ENCODE data around the gene SPATA17.

Gene SPATA17

GRCh38 chr1:217721692-217722091 lies 90.5 kb downstream of the SPATA17 start:
- Mint-ChIP-seq H3K4me3 (no peak overlapping the region), H3K4me1 (ENCODE audit: low read depth) (no peaks in the 10 kb centered on the region), H3K9me3 (ENCODE audit: low read depth) (no peaks in the 10 kb centered on the region), H3K36me3 (no peaks in the 10 kb centered on the region), H3K27me3 (peaks cover 1% of the 10 kb centered on the region), H3K27ac (no peak overlapping the region)

GRCh38 chr1:217734973-217735372 lies 103.8 kb downstream of the SPATA17 start:
- H3K9me3 Mint-ChIP-seq (ENCODE audit: low read depth), result no peaks in the 10 kb centered on the region

DNA sequence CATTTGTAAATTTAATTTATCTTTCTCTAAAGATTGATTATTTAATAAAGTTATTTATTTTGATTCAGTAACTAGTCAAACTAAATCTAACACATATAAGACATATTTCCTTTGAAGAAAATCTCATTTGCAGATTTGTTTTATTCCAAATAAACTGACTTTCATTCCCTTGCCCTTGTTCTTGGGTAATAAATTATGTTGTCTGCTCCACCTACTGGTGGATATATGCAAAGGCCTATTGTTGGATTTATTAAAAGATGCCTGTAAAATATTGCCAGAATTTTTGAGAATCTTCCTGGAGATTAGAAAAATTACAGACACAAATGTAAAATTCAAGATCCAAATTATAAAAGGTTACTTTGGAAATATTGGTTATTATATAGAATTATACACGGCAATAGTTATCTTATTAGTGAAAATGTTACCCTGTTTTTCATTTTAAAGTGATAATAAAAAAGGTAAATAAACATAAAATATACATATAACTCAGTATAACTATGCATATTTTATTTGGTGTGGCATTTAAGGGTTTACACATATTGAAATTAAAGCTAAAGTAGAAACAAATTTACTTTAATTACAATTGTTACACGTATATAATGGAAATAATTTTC lies 116.1 kb downstream of the SPATA17 start:
- Mint-ChIP-seq H3K27me3 (no peaks in the 10 kb centered on the region), H3K9me3 (ENCODE audit: low read depth) (no peaks in the 10 kb centered on the region), H3K4me1 (ENCODE audit: low read depth) (no peaks in the 10 kb centered on the region), H3K4me3 (no peak overlapping the region), H3K27ac (no peak overlapping the region), H3K36me3 (no peaks in the 10 kb centered on the region)

More at GRCh38 chr1:217734973-217735372, 103.8 kb downstream of the SPATA17 start:
- no peaks in the 10 kb centered on the region for H3K36me3 Mint-ChIP-seq
- no peaks in the 10 kb centered on the region for H3K4me1 Mint-ChIP-seq (ENCODE audit: low read depth)
- H3K4me3 Mint-ChIP-seq, result no peak overlapping the region
- no peaks in the 10 kb centered on the region for H3K27me3 Mint-ChIP-seq
- H3K27ac Mint-ChIP-seq, result no peak overlapping the region

DNA sequence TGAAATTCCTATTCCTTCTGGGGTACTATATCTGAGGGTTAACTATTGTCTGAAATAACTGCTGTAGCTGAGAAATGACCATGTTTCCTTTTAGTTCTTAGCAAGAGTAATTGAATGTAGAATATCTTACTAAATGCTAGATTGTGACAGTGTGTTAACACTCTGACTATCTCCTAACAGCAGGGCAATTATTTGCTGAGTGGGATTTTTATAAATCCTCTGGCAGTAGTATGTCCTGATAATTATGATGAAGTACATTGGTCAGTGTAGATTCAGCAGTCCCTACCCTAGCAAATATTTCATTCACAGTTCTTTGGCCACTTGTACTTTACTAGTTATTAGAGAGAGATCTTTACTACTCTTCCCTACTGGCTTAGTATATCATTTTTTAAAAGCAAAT lies 138.6 kb downstream of the SPATA17 start:
- Mint-ChIP-seq H3K4me1 (ENCODE audit: low read depth) (no peaks in the 10 kb centered on the region), H3K36me3 (no peaks in the 10 kb centered on the region), H3K27me3 (no peaks in the 10 kb centered on the region), H3K9me3 (ENCODE audit: low read depth) (no peaks in the 10 kb centered on the region), H3K4me3 (no peak overlapping the region), H3K27ac (no peak overlapping the region)

- Mint-ChIP-seq H3K27ac (no peak overlapping the region), H3K4me1 (ENCODE audit: low read depth) (no peaks in the 10 kb centered on the region), H3K36me3 (no peaks in the 10 kb centered on the region), H3K4me3 (no peak overlapping the region), H3K9me3 (ENCODE audit: low read depth) (no peaks in the 10 kb centered on the region), H3K27me3 (no peaks in the 10 kb centered on the region)
Measured at GRCh38 chr1:217770918-217771317, 139.8 kb downstream of the SPATA17 start.

DNA sequence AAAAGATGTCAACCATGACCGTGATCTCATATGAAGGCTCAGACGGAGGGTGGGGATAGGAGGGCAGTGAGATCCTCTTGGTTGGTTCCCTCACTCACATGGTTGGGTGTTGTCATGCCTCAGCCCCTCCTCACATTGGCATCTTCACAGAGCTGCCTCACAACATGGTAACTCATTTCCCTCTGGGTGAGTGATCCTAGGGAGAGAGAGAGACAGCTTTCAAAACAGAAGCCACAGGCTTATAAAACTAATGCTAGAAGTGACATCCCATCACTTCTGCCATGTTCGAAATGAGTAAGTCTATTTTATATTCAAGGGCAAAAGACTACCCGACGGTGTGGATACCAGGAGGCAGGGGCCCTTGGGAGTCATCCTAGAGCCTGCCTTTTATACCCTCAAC lies 145.5 kb downstream of the SPATA17 start:
- H3K4me3 Mint-ChIP-seq, result no peak overlapping the region
- H3K9me3 Mint-ChIP-seq (ENCODE audit: low read depth), result no peaks in the 10 kb centered on the region
- H3K36me3 Mint-ChIP-seq, result no peaks in the 10 kb centered on the region
- H3K27ac Mint-ChIP-seq, result no peak overlapping the region
- H3K4me1 Mint-ChIP-seq (ENCODE audit: low read depth), result no peaks in the 10 kb centered on the region
- H3K27me3 Mint-ChIP-seq, result no peaks in the 10 kb centered on the region

DNA sequence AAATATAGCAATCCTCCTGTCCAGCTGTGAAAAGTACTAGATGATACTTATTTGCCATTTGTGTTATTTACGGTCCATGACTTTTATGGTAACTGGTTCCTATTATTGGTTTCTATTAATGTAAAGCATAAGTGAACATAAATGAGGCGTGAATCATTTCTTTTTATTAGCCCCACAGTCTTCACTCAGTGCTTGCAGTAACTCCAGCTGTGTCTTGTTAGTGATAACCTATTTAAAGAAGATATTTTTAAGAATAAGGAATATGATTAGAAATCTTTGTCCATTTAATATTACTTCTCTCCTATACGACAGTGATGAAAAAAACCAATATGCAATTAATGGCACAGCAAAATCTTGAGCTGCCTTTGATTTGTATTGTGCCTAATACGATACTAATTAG lies 149.9 kb downstream of the SPATA17 start:
- no peak overlapping the region for H3K4me3 Mint-ChIP-seq
- H3K4me1 Mint-ChIP-seq (ENCODE audit: low read depth), result no peaks in the 10 kb centered on the region
- H3K27me3 Mint-ChIP-seq, result no peaks in the 10 kb centered on the region
- H3K9me3 Mint-ChIP-seq (ENCODE audit: low read depth), result peaks cover 3% of the 10 kb centered on the region
- no peaks in the 10 kb centered on the region for H3K36me3 Mint-ChIP-seq
- H3K27ac Mint-ChIP-seq, result no peak overlapping the region

DNA sequence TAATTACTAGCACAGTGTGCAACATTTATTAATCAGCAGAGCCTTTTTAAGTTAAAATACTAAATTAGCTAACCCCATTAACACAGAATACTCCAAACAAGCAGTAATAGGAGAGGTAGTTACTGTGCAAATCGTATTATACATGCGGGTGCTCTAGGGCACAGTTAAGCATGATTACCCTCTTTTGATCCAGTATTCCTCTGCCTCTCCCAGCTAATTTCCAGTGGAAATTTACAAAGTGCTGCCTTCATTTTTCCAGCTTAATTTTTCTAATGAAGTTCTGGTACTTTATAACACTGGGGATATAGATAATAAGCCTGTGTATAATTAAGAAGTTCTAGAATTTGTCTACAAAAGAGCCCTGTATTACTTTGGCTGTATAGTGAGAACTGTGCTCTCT lies 159.9 kb downstream of the SPATA17 start:
- no peaks in the 10 kb centered on the region for H3K36me3 Mint-ChIP-seq
- H3K4me3 Mint-ChIP-seq, result no peak overlapping the region
- H3K9me3 Mint-ChIP-seq (ENCODE audit: low read depth), result no peaks in the 10 kb centered on the region

DNA sequence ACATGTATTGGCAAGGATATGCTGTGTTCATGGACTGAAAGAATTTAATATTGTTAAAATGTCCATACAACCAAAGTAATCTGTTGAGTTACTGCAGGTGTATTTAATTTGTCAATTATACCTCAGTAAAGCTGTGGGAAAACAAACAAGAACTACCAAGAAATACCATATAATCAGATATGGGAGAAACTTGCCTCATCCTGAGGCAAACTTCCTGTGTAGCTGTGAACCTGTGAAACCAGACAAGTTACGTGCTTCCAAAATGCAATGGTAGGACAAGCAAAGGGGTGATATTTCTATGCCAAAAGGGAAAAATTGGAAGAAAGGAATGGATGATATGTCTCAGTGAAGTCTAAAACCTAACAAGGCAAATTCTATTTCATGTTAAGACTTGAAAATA lies 174.6 kb downstream of the SPATA17 start:
- Mint-ChIP-seq H3K27me3 (no peaks in the 10 kb centered on the region), H3K27ac (no peak overlapping the region), H3K4me1 (ENCODE audit: low read depth) (no peaks in the 10 kb centered on the region), H3K36me3 (no peaks in the 10 kb centered on the region), H3K9me3 (ENCODE audit: low read depth) (no peaks in the 10 kb centered on the region), H3K4me3 (no peak overlapping the region)

More for the DNA sequence above, 159.9 kb downstream of the SPATA17 start:
- H3K4me1 Mint-ChIP-seq (ENCODE audit: low read depth), result no peaks in the 10 kb centered on the region
- H3K27ac Mint-ChIP-seq, result no peak overlapping the region
- H3K27me3 Mint-ChIP-seq, result no peaks in the 10 kb centered on the region

GRCh38 chr1:217812175-217812574 lies 181.0 kb downstream of the SPATA17 start:
- Mint-ChIP-seq H3K27ac (no peak overlapping the region), H3K4me1 (ENCODE audit: low read depth) (no peaks in the 10 kb centered on the region), H3K4me3 (no peak overlapping the region), H3K9me3 (ENCODE audit: low read depth) (peaks cover 2% of the 10 kb centered on the region), H3K36me3 (no peaks in the 10 kb centered on the region), H3K27me3 (no peaks in the 10 kb centered on the region)

- H3K4me3 Mint-ChIP-seq, result no peak overlapping the region
- H3K27me3 Mint-ChIP-seq, result no peaks in the 10 kb centered on the region
- no peaks in the 10 kb centered on the region for H3K36me3 Mint-ChIP-seq
- no peaks in the 10 kb centered on the region for H3K4me1 Mint-ChIP-seq (ENCODE audit: low read depth)
- peaks cover 10% of the 10 kb centered on the region for H3K9me3 Mint-ChIP-seq (ENCODE audit: low read depth)
- no peak overlapping the region for H3K27ac Mint-ChIP-seq
Measured at GRCh38 chr1:217813031-217813430, 181.9 kb downstream of the SPATA17 start.

DNA sequence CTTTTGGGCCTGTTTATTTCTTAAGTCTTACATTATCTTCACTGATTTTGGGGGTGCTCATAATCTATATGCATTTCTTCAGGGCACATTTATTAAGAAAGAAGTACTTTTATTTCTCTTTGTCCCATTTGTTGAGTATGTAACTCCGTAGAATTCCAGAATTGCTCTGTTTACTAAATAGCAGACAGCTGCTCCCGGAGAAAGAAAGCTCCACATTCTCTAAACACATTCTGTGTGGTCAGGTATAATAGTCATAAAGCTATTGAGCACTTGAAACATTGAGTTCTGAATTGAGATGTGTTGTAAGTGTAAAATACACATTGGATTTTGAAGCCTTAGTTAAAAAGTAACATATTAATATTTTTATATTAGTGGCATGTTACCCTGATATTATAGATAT lies 206.5 kb downstream of the SPATA17 start:
- H3K27ac Mint-ChIP-seq, result no peak overlapping the region
- no peaks in the 10 kb centered on the region for H3K4me1 Mint-ChIP-seq (ENCODE audit: low read depth)
- H3K36me3 Mint-ChIP-seq, result no peaks in the 10 kb centered on the region
- H3K27me3 Mint-ChIP-seq, result no peaks in the 10 kb centered on the region
- H3K9me3 Mint-ChIP-seq (ENCODE audit: low read depth), result peaks cover 10% of the 10 kb centered on the region
- H3K4me3 Mint-ChIP-seq, result no peak overlapping the region

GRCh38 chr1:217839161-217839560 lies 208.0 kb downstream of the SPATA17 start:
- peaks cover 8% of the 10 kb centered on the region for H3K9me3 Mint-ChIP-seq (ENCODE audit: low read depth)
- no peaks in the 10 kb centered on the region for H3K4me1 Mint-ChIP-seq (ENCODE audit: low read depth)
- no peaks in the 10 kb centered on the region for H3K36me3 Mint-ChIP-seq
- no peak overlapping the region for H3K4me3 Mint-ChIP-seq
- H3K27me3 Mint-ChIP-seq, result no peaks in the 10 kb centered on the region
- no peak overlapping the region for H3K27ac Mint-ChIP-seq

GRCh38 chr1:217846733-217847132 lies 215.6 kb downstream of the SPATA17 start:
- no peaks in the 10 kb centered on the region for H3K9me3 Mint-ChIP-seq (ENCODE audit: low read depth)
- no peaks in the 10 kb centered on the region for H3K4me1 Mint-ChIP-seq (ENCODE audit: low read depth)
- no peaks in the 10 kb centered on the region for H3K27me3 Mint-ChIP-seq
- no peak overlapping the region for H3K27ac Mint-ChIP-seq
- H3K4me3 Mint-ChIP-seq, result no peak overlapping the region
- H3K36me3 Mint-ChIP-seq, result no peaks in the 10 kb centered on the region

DNA sequence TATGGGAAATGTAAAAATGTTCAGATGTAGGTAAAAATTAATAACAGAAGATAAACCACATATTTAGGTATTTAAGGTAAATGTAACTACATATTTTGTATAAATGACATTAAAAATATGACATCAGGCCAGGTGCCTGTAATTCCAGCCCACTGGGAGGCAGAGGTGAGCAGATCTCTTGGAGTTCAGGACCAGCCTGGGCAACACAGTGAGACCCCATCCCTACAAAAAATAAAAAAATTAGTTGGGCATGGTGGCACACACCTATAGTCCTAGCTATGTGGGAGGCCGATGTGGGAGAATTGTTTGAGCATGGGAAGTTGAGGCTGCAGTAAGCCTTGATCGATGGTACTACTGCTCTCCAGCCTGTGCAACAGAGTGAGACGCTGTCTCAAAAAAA lies 216.5 kb downstream of the SPATA17 start:
- Mint-ChIP-seq H3K9me3 (ENCODE audit: low read depth) (no peaks in the 10 kb centered on the region), H3K4me3 (no peak overlapping the region), H3K27ac (no peak overlapping the region), H3K4me1 (ENCODE audit: low read depth) (no peaks in the 10 kb centered on the region), H3K36me3 (no peaks in the 10 kb centered on the region), H3K27me3 (no peaks in the 10 kb centered on the region)

- Mint-ChIP-seq H3K4me3 (no peak overlapping the region), H3K4me1 (ENCODE audit: low read depth) (no peaks in the 10 kb centered on the region), H3K27me3 (no peaks in the 10 kb centered on the region), H3K36me3 (no peaks in the 10 kb centered on the region), H3K27ac (no peak overlapping the region), H3K9me3 (ENCODE audit: low read depth) (peaks cover 4% of the 10 kb centered on the region)
Measured at GRCh38 chr1:217856342-217857034, 225.3 kb downstream of the SPATA17 start.
